ENCODE results near the gene NEMF. TPM values are rescaled to one million over a fixed set of nuclear protein-coding genes. Genes with fewer than 3 reads are reported as not detected.
"Not testable (repeated sequence)": the region's sequence is repeated elsewhere in the genome, so short reads cannot be mapped to it uniquely, and the experiment has no call there.

The NEMF gene
- total RNA-seq, 1 experiment from 2014 or later: 55.0 TPM

- DNase-seq (ENCODE audit: unreplicated experiment): peak; percentile 13
- CTCF ChIA-PET: interaction anchor here (0.6 to 5.2 kb wide), 7 partner anchors 12 to 602 kb away, joined by 3 to 101 read pairs (median 4); no protein-coding TSS in a partner anchor
- Mint-ChIP-seq H3K36me3 (ENCODE audit: insufficient read depth, unreplicated experiment) (peaks cover 50% of the 10 kb centered on the region), H3K27me3 (ENCODE audit: insufficient read depth, unreplicated experiment) (no peaks in the 10 kb centered on the region), H3K4me1 (ENCODE audit: insufficient read depth, unreplicated experiment) (peaks cover 15% of the 10 kb centered on the region), H3K4me3 (ENCODE audit: unreplicated experiment) (no peak overlapping the region), H3K27ac (ENCODE audit: low read depth, unreplicated experiment) (no peak overlapping the region), H3K9me3 (ENCODE audit: unreplicated experiment) (no peaks in the 10 kb centered on the region)
- BruUV-seq (replicated peaks): no TSS peak
- POLR2A ChIA-PET: interaction anchor here (0.7 to 2.0 kb wide), 5 partner anchors 10 to 264 kb away, joined by 3 to 12 read pairs (median 4); partner anchors contain the start of genes MGAT2 and RPL36AL
- TF ChIP-seq, protein P1, sequence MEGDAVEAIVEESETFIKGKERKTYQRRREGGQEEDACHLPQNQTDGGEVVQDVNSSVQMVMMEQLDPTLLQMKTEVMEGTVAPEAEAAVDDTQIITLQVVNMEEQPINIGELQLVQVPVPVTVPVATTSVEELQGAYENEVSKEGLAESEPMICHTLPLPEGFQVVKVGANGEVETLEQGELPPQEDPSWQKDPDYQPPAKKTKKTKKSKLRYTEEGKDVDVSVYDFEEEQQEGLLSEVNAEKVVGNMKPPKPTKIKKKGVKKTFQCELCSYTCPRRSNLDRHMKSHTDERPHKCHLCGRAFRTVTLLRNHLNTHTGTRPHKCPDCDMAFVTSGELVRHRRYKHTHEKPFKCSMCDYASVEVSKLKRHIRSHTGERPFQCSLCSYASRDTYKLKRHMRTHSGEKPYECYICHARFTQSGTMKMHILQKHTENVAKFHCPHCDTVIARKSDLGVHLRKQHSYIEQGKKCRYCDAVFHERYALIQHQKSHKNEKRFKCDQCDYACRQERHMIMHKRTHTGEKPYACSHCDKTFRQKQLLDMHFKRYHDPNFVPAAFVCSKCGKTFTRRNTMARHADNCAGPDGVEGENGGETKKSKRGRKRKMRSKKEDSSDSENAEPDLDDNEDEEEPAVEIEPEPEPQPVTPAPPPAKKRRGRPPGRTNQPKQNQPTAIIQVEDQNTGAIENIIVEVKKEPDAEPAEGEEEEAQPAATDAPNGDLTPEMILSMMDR (IDR thresholded peaks at IDR 0.05; ENCODE audit: unreplicated experiment): no peak
- intact Hi-C loops (cut with micrococcal nuclease): no loop called here
Observed at GRCh38 chr14:49849213-49849847, 3.3 kb downstream of the NEMF start.

DNA sequence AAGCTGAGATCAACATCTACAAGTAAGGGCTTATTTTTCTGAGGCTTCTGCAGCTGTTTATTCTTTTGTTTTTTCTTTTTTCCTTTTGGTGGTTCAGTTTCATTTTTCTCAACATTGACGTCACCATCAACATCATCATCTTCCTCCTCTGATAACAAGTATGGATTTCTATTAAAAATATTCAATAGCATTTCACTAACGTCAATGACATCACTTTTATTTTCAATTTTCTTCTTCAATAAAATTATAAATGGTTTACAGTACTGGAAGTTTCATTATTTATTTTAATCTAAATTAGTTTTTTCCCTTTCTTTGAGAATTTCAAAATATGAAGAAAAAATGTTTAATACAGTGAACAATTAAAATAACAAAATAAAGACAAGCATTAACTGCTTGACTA lies 23.9 kb downstream of the NEMF start:
- POLR2A ChIA-PET: no interaction called here
- DNase-seq (ENCODE audit: unreplicated experiment): no peak
- TF ChIP-seq, protein P1 (IDR thresholded peaks at IDR 0.05; ENCODE audit: unreplicated experiment): no peak
- H3K4me3 Mint-ChIP-seq (ENCODE audit: unreplicated experiment): no peak overlapping the region
- no peak overlapping the region for H3K27ac Mint-ChIP-seq (ENCODE audit: low read depth, unreplicated experiment)
- intact Hi-C loops (cut with micrococcal nuclease): no loop called here
- BruUV-seq (replicated peaks): no TSS peak
- H3K36me3 Mint-ChIP-seq (ENCODE audit: insufficient read depth, unreplicated experiment): peaks cover 96% of the 10 kb centered on the region
- no peaks in the 10 kb centered on the region for H3K9me3 Mint-ChIP-seq (ENCODE audit: unreplicated experiment)
- H3K4me1 Mint-ChIP-seq (ENCODE audit: insufficient read depth, unreplicated experiment): no peaks in the 10 kb centered on the region
- H3K27me3 Mint-ChIP-seq (ENCODE audit: insufficient read depth, unreplicated experiment): no peaks in the 10 kb centered on the region
- CTCF ChIA-PET: interaction anchor here (1.1 to 3.8 kb wide), 5 partner anchors 8 to 194 kb away, joined by 3 to 19 read pairs (median 5); partner anchors contain the start of gene NEMF

GRCh38 chr14:49820176-49820575 lies 32.4 kb downstream of the NEMF start:
- TF ChIP-seq, protein P1 (IDR thresholded peaks at IDR 0.05; ENCODE audit: unreplicated experiment): no peak
- intact Hi-C loops (cut with micrococcal nuclease): no loop called here
- DNase-seq (ENCODE audit: unreplicated experiment): no peak
- CTCF ChIA-PET: interaction anchor here (0.8 to 1.0 kb wide), 2 partner anchors 8 to 11 kb away, joined by 3 to 4 read pairs; no protein-coding TSS in a partner anchor
- H3K27me3 Mint-ChIP-seq (ENCODE audit: insufficient read depth, unreplicated experiment): no peaks in the 10 kb centered on the region
- peaks cover 93% of the 10 kb centered on the region for H3K36me3 Mint-ChIP-seq (ENCODE audit: insufficient read depth, unreplicated experiment)
- H3K4me1 Mint-ChIP-seq (ENCODE audit: insufficient read depth, unreplicated experiment): no peaks in the 10 kb centered on the region
- no TSS peak for BruUV-seq (replicated peaks)
- H3K27ac Mint-ChIP-seq (ENCODE audit: low read depth, unreplicated experiment): no peak overlapping the region
- POLR2A ChIA-PET: no interaction called here
- peaks cover 7% of the 10 kb centered on the region for H3K9me3 Mint-ChIP-seq (ENCODE audit: unreplicated experiment)
- no peak overlapping the region for H3K4me3 Mint-ChIP-seq (ENCODE audit: unreplicated experiment)

DNA sequence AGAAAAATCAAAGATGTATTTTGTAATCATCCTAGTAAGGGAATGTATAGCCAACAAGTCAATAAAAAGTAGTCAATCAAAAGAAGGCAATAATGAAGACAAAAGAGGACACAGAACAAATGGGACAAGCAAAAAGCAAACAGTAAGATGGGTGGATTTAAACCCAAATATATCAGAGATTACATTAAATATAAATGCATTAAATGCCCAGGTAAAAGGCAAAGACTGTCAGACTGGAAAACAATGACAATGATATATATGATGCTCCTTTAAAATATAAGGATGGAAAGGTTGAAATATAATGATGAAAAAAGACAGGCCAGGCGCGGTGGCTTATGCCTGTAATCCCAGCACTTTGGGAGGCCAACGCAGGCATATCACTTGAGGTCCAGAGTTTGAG lies 35.7 kb downstream of the NEMF start:
- Mint-ChIP-seq H3K4me3 (ENCODE audit: unreplicated experiment) (no peak overlapping the region), H3K4me1 (ENCODE audit: insufficient read depth, unreplicated experiment) (no peaks in the 10 kb centered on the region), H3K9me3 (ENCODE audit: unreplicated experiment) (peaks cover 7% of the 10 kb centered on the region), H3K36me3 (ENCODE audit: insufficient read depth, unreplicated experiment) (peaks cover 93% of the 10 kb centered on the region), H3K27me3 (ENCODE audit: insufficient read depth, unreplicated experiment) (no peaks in the 10 kb centered on the region), H3K27ac (ENCODE audit: low read depth, unreplicated experiment) (no peak overlapping the region)
- ChIA-PET CTCF (no interaction called here), POLR2A (interaction anchor here (0.6 to 1.4 kb wide), 2 partner anchors 11 to 45 kb away, joined by 3 read pairs; no protein-coding TSS in a partner anchor)
- intact Hi-C loops (cut with micrococcal nuclease): no loop called here
- TF ChIP-seq, protein P1 (IDR thresholded peaks at IDR 0.05; ENCODE audit: unreplicated experiment): no peak
- no TSS peak for BruUV-seq (replicated peaks)
- no peak for DNase-seq (ENCODE audit: unreplicated experiment)

DNA sequence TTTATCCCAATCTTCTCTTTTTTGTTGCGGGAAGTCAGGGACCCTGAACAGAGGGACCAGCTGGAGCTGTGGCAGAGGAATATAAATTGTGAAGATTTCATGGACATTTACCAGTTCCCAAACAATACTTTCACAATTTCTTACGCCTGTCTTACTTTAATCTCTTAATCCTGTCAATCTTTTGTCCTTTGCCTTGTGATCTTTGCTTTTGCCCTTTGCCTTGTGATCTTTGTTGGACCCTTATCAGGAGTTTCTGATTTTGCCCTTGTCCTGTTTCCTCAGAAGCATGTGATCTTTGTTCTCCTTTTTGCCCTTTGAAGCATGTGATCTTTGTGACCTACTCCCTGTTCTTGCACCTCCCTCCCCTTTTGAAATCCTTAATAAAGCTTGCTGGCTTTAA lies 36.5 kb downstream of the NEMF start:
- intact Hi-C loops (cut with micrococcal nuclease); H3K4me1 Mint-ChIP-seq (ENCODE audit: insufficient read depth, unreplicated experiment); H3K27ac Mint-ChIP-seq (ENCODE audit: low read depth, unreplicated experiment); DNase-seq (ENCODE audit: unreplicated experiment); H3K9me3 Mint-ChIP-seq (ENCODE audit: unreplicated experiment); H3K4me3 Mint-ChIP-seq (ENCODE audit: unreplicated experiment); H3K27me3 Mint-ChIP-seq (ENCODE audit: insufficient read depth, unreplicated experiment); BruUV-seq (replicated peaks): not testable (repeated sequence)
- peaks cover 98% of the 10 kb centered on the region for H3K36me3 Mint-ChIP-seq (ENCODE audit: insufficient read depth, unreplicated experiment)
- CTCF ChIA-PET: interaction anchor here (0.6 to 2.6 kb wide), 2 partner anchors 14 to 19 kb away, joined by 3 to 19 read pairs; no protein-coding TSS in a partner anchor
- POLR2A ChIA-PET: interaction anchor here (1.4 kb wide), 1 partner anchor 10 kb away, joined by 3 read pairs; no protein-coding TSS in a partner anchor
